Stomach (tissue), 9 donors: Measurements from ENCODE around the gene CADPS. TPM values are rescaled to one million over a fixed set of nuclear protein-coding genes. Genes with fewer than 3 reads are reported as not detected.

Experiments used
- DNase-seq, 2 donors: peaks; one replicate each; pipeline versions ENCODE4 v3.0.0 to v3.0.0-alpha.2; 2013 to 2019
- H3K27ac ChIP-seq, 5 donors: fragments of 200-600 bp in 4 of 5; sonication (generic) in 4 of 5; one replicate each; pipeline ENCODE4 v1.5.1; 2013 to 2019; ENCODE audit warnings: mild to moderate bottlenecking in 1 of 5, moderate library complexity in 1 of 5
- H3K27me3 ChIP-seq, 3 donors: fragments of 200-600 bp; sonication (generic); one replicate each; pipeline ENCODE4 v1.5.1; 2017 to 2019; ENCODE audit warnings: mixed run types in 1 of 3
- H3K36me3 ChIP-seq, 4 donors: fragments of 200-600 bp; sonication (generic); 1 replicate in 3 of 4; 2 replicates in 1 of 4; pipeline ENCODE4 v1.5.1; 2016 to 2019
- H3K4me1 ChIP-seq, 4 donors: fragments of 200-600 bp; sonication (generic); one replicate each; pipeline ENCODE4 v1.5.1; 2016 to 2019
- H3K4me3 ChIP-seq, 4 donors: fragments of 200-600 bp; sonication (generic) in 3 of 4; one replicate each; pipeline ENCODE4 v1.5.1; 2016 to 2019; ENCODE audit warnings: mild to moderate bottlenecking in 1 of 4
- H3K9me3 ChIP-seq, 4 donors: fragments of 200-600 bp; sonication (generic); one replicate each; pipeline ENCODE4 v1.5.1; 2016 to 2019
- EP300 ChIP-seq: sonication (generic); formaldehyde crosslinking; IDR thresholded peaks from one replicate; pipeline ENCODE4 v1.6.1; 2017; ENCODE audit warnings: antibody characterized with exemption
- POLR2A ChIP-seq, 4 donors: fragments of 450-650 bp; IDR thresholded peaks; one replicate each; pipeline ENCODE4 v1.6.1; 2016; ENCODE audit warnings: antibody characterized with exemption in 4 of 4, control low read depth in 2 of 4, mild to moderate bottlenecking in 1 of 4, moderate library complexity in 1 of 4
- POLR2AphosphoS5 ChIP-seq, 3 donors: sonication (generic); formaldehyde crosslinking; IDR thresholded peaks; one replicate each; pipeline ENCODE4 v1.6.1; 2016; ENCODE audit warnings: antibody characterized with exemption in 3 of 3
- WGBS, 5 donors: extraction: QIAGEN DNeasy Blood & Tissue Kit in 3 of 5; methylation state at CpG; one replicate each; pipeline versions ENCODE4 v1.1.5 to v1.1.7; 2013 to 2018; 5-methylcytosine and 5-hydroxymethylcytosine counted together
- intact Hi-C: fragments of 100-400 bp; cut with DNase I; formaldehyde crosslinking; loops from one replicate; pipeline ENCODE4 v1.15.1; 2023; ENCODE audit warnings: low total_unique reads
- polyA plus RNA-seq, 3 donors: library from polyadenylated mRNA; stranded (reverse); fragments of 200-250 nt; gene quantifications; one replicate each; pipeline ENCODE4 v1.2.3, GENCODE V29; 2013
- total RNA-seq, 5 donors: library from RNA; depleted of rRNA; stranded (reverse); fragments of >200 nt; gene quantifications; one replicate each; pipeline versions ENCODE4 v1.1.0 to v1.2.3, GENCODE V29; 2014 to 2016
- TF ChIP-seq, protein P1 (sequence below), 7 experiments: fragments of 450-650 bp in 4 of 7; fragments of 200-600 bp in 3 of 7; sonication (generic) in 3 of 7; IDR thresholded peaks; one replicate each; pipeline ENCODE4 v1.5.1; 2016 to 2019; ENCODE audit warnings: antibody characterized with exemption in 7 of 7, control low read depth in 2 of 7, mild to moderate bottlenecking in 1 of 7
- donor health status: healthy with polysubstance abuse.
- donor health status: Bipolar disorder and iron deficiency.
- donor health status: healthy.

Gene CADPS
- total and polyA plus RNA-seq, 8 donors = 0.58 to 32.2 (median 3.4) TPM

DNA sequence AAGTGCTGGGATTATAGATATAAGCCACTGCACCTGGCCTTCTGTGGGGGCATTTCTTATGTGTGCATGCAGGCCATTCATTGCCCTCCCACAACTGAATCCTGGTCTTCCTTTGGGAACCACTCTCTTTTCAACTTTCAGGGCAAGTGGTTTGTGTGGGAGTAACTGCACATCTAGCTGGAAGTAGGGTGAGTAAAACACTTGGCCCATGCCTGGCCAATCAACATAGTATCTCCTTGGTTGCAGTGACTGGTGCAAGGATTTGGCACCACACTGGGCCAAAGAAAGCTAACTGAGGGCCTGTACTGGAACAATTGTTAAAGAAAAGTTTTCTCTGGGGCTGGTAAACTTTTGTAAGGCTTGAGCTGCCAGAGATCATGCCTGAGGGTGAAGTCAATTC lies 312.6 kb downstream of the CADPS start:
- no peaks in the 10 kb centered on the region for H3K9me3 ChIP-seq
- no peaks in the 10 kb centered on the region for H3K27me3 ChIP-seq
- no peaks in the 10 kb centered on the region for H3K36me3 ChIP-seq
- H3K4me3 ChIP-seq = no peak overlapping the region
- no peak overlapping the region for H3K27ac ChIP-seq
- DNase-seq = no peak
- intact Hi-C loops = no loop called here
- no peak for TF ChIP-seq EP300
- TF ChIP-seq POLR2A (IDR thresholded peaks at IDR 0.05) = no peak
- no peak for TF ChIP-seq POLR2AphosphoS5 (IDR thresholded peaks at IDR 0.05)
- TF ChIP-seq, protein P1, sequence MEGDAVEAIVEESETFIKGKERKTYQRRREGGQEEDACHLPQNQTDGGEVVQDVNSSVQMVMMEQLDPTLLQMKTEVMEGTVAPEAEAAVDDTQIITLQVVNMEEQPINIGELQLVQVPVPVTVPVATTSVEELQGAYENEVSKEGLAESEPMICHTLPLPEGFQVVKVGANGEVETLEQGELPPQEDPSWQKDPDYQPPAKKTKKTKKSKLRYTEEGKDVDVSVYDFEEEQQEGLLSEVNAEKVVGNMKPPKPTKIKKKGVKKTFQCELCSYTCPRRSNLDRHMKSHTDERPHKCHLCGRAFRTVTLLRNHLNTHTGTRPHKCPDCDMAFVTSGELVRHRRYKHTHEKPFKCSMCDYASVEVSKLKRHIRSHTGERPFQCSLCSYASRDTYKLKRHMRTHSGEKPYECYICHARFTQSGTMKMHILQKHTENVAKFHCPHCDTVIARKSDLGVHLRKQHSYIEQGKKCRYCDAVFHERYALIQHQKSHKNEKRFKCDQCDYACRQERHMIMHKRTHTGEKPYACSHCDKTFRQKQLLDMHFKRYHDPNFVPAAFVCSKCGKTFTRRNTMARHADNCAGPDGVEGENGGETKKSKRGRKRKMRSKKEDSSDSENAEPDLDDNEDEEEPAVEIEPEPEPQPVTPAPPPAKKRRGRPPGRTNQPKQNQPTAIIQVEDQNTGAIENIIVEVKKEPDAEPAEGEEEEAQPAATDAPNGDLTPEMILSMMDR (IDR thresholded peaks at IDR 0.05) = no peak
- no peaks in the 10 kb centered on the region for H3K4me1 ChIP-seq

DNA sequence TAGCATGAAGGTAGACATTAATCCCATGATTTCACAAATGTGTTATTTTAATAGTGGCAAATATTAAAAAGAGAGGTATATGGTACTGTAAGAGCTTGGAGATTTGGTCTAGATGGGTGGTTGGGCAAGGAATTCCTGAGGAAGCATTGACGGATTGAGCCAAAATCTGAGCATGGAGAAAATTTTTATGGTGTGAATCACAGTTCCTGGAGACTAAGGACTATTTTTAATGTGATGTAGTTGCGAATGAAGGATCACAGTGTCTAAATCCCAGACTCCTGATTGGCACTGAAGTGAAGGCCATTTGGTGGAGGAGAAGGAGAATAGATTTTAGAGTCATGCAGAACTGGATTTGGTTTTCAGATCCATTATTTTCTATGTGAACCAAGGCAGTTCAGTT lies 313.2 kb downstream of the CADPS start:
- H3K4me3 ChIP-seq = no peak overlapping the region
- no peak overlapping the region for H3K27ac ChIP-seq
- no peak for DNase-seq
- no peaks in the 10 kb centered on the region for H3K4me1 ChIP-seq
- H3K36me3 ChIP-seq = no peaks in the 10 kb centered on the region
- WGBS, 5 donors = 62 to 77% (median 66%) methylated on average over 2 of the region's 2 CpGs
- H3K27me3 ChIP-seq = no peaks in the 10 kb centered on the region
- intact Hi-C loops = no loop called here
- TF ChIP-seq POLR2A (IDR thresholded peaks at IDR 0.05) = no peak
- TF ChIP-seq, protein P1 (IDR thresholded peaks at IDR 0.05) = no peak
- no peak for TF ChIP-seq POLR2AphosphoS5 (IDR thresholded peaks at IDR 0.05)
- no peak for TF ChIP-seq EP300
- H3K9me3 ChIP-seq = no peaks in the 10 kb centered on the region

DNA sequence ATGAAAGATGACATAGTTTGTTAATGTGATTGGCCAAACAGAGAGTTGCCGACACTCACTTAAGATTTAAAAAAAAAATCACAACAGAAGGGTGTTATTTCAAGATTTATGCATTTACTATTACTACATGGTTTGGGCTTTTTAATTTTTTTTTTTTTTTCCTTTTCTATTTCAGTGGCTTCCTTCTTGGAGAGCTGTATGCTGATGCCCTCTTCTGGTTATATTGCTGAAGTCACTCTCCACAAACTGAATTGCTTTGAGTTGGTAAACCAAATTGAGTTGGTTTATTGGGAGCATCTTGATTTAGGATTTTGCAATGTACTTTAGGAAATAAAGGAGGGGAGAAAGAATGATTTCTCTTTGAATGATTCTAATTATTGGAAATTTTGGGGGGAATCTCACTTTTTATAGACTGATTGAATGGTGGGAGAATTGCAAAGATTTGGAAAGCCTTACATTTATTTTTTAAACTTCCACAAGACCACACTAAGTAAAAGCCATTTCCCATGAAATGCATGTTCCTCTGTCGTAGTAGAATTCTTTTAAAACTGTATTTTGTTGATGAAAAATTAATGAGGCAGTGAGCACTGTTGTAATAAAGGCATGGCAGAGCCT lies 315.3 kb downstream of the CADPS start:
- Histone ChIP-seq H3K27ac (no peak overlapping the region), H3K9me3 (no peaks in the 10 kb centered on the region), H3K36me3 (no peaks in the 10 kb centered on the region), H3K4me3 (no peak overlapping the region), H3K4me1 (no peaks in the 10 kb centered on the region), H3K27me3 (no peaks in the 10 kb centered on the region)
- WGBS, 5 donors = 16 to 35% (median 30%) methylated on average over 2 of the region's 2 CpGs
- DNase-seq = peak in 1 of 2 donors; percentile 44
- intact Hi-C loops = no loop called here
- TF ChIP-seq EP300 (no peak), POLR2A (IDR thresholded peaks at IDR 0.05) (no peak), POLR2AphosphoS5 (IDR thresholded peaks at IDR 0.05) (no peak)
- TF ChIP-seq, protein P1 (IDR thresholded peaks at IDR 0.05) = peak in 1 of 7 experiments; percentile 18

DNA sequence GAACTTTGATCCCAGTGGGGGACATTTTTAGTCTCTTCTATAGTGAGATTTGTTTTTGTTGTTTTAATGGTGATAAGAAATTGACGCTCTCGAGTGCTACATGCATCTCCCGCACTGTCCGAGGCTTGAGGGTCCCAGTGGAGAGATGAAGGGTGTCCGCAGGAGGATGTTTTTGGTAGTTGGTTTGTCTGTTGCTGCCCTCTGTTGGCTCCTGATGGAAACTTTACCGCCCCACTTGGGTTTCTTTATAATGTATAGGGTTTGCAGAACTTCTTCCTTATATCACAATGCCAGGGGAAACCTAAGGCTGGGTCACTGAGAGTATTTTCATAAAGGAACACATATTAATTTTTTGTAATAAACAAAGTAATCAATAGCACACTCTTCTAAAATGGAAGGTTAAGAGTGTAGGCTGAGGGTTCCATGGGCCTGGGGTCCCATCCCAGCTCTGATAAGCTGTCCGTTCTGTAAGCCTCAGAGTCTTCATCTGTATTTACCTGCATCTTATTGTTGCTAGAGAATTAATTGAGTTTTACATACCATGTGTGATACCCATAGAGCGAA lies 316.6 kb downstream of the CADPS start:
- peak in 1 of 2 donors; percentile 37 for DNase-seq
- H3K27me3 ChIP-seq = no peaks in the 10 kb centered on the region
- WGBS, 5 donors = 24 to 38% (median 31%) methylated on average over 8 of the region's 8 CpGs
- TF ChIP-seq EP300 (no peak), POLR2A (IDR thresholded peaks at IDR 0.05) (no peak), POLR2AphosphoS5 (IDR thresholded peaks at IDR 0.05) (no peak)
- TF ChIP-seq, protein P1 (IDR thresholded peaks at IDR 0.05) = no peak
- intact Hi-C loops = no loop called here
- H3K4me1 ChIP-seq = no peaks in the 10 kb centered on the region
- H3K4me3 ChIP-seq = no peak overlapping the region
- H3K27ac ChIP-seq = no peak overlapping the region
- no peaks in the 10 kb centered on the region for H3K9me3 ChIP-seq
- H3K36me3 ChIP-seq = no peaks in the 10 kb centered on the region
